GM19468 (cell line): Measurements from ENCODE around the gene SEC23IP.

ENCODE experiments used
- ATAC-seq: cut with Tn5 transposase; IDR thresholded peaks from one replicate; pipeline ENCODE4 v1.9.1; 2021; ENCODE audit warnings: mild to moderate bottlenecking, moderate library complexity, moderate number of reproducible peaks; ENCODE audit not compliant: unreplicated experiment; ENCODE audit errors: extremely low read depth

The SEC23IP gene

GRCh38 chr10:119931871-119932270 is 39.3 kb downstream of the SEC23IP start:
- no peak for ATAC-seq

GRCh38 chr10:119932631-119933030 is 40.1 kb downstream of the SEC23IP start:
- ATAC-seq: no peak

- ATAC-seq: no peak
Measured at GRCh38 chr10:119933179-119933578, 40.6 kb downstream of the SEC23IP start.

DNA sequence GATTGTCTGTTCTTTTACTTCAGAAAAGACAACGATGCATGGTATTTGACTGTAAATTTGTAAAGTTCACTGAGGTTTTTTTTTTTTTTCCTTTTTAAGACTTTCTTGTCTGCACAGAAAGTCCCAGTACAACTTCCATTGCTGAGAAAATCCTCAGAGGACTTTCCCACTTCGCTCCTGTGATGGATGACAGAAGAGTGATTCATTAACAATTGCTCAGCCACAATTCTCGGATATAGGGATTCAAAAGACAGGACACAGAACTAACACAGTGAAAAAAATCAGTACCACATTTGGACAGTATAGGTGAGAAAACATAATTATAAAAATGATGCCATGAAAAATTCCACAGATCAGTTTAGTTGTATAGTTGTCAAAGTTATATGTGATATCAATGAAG is 48.0 kb downstream of the SEC23IP start:
- no peak for ATAC-seq

DNA sequence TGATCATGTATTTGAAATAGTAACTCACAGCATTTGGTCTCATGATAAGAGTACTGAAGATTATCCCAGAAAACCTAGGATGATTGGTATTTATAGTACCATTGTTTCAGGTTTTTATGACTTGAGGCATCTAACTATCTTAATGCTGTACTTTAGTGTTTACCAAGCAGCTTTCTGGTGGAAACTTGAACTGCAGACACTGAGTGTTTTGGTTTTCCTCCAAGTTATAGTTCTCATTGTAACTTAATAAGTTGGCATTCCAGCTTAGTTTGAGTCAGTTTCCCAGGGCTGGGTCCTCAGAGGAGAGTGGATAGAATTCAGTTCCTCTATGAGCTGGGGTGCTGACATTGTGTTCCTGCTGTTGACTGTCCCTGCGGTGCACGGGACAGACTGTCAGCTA is 50.4 kb downstream of the SEC23IP start:
- no peak for ATAC-seq

GRCh38 chr10:119945805-119946204 is 53.3 kb downstream of the SEC23IP start:
- ATAC-seq: no peak

- no peak for ATAC-seq
Measured at GRCh38 chr10:119947300-119947699, 54.8 kb downstream of the SEC23IP start.

DNA sequence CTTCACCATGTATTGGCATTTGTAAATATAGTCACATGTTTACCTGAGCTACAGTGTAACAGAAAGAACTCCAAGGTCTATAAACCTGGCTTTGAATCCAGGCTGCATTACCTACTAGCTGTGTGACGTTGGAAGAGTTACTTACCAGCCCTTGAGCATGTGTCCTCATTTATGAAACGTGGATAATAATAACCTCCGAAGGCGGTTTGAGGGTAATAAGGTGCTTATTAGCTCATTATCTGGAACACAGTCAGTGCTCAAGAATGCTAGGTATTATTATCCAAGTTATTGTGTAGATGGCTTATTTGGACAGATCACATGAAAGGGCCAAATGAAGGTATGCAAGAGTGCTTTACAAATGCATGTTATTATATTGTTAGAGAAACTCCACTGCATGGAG is 64.9 kb downstream of the SEC23IP start:
- no peak for ATAC-seq

GRCh38 chr10:119962837-119963236 is 70.3 kb downstream of the SEC23IP start:
- ATAC-seq: no peak

- ATAC-seq: no peak
Measured at GRCh38 chr10:119967066-119967465, 74.5 kb downstream of the SEC23IP start.

- ATAC-seq: no peak
Measured at GRCh38 chr10:119969609-119970008, 77.1 kb downstream of the SEC23IP start.

GRCh38 chr10:119970107-119970506 is 77.6 kb downstream of the SEC23IP start:
- no peak for ATAC-seq

DNA sequence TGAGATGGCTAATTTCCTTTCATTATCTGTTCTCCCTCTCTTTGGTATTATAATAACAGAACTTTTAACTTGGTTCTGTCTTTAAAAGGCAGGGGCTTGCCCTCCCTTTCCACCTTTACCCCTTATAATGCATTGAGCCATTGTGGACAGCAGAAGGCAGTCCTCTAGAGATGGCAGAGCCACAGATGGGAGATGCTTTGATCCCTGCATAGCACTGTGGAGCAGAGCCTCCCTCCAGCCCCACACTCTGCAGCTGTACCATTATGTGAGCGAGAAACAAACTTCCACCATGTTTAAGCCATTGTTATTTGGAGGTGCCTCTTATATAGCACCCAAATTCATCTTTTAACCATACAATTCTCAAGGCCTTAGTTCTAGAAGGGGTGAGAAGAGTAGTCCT is 78.4 kb downstream of the SEC23IP start:
- ATAC-seq: no peak

DNA sequence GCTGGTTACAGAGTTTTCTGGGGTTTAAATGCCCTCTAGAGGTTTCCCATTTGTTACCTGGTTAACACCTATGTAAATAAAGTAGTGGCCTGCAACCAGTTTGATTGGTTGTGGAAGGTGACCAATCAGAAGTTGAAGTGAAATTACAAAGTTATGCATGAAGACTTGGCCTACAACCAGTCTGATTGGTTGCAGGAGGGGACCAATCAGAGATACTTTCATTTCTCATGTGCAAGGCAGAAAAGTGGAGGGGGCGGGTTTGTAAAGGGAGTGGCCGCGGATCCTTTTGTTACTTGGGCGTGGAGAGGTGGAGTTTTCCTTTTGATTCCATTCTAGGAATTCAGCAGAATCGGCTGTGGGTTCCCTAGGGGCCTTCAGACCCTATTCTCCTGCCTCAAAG is 80.8 kb downstream of the SEC23IP start:
- no peak for ATAC-seq

DNA sequence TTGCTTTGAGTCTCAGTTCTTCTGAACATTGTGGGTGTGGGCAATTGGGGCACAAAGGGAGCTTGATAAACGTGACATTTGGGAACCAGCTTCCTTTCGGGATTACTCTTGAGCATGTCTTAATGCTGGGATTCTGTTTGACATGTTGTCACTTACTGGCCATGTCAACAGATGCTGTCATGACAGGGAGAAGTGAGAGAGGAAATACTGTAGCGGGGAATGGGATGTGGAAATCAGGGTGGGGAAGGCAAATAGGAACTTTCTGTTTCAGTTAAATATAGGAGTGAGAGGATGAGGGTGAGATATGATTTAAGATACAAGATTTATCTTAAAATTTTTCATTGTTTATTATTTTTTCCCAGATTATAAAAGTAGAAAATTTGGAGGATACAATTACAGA is 83.9 kb downstream of the SEC23IP start:
- no peak for ATAC-seq

- no peak for ATAC-seq
Measured at GRCh38 chr10:119980956-119981750, 88.6 kb downstream of the SEC23IP start.

DNA sequence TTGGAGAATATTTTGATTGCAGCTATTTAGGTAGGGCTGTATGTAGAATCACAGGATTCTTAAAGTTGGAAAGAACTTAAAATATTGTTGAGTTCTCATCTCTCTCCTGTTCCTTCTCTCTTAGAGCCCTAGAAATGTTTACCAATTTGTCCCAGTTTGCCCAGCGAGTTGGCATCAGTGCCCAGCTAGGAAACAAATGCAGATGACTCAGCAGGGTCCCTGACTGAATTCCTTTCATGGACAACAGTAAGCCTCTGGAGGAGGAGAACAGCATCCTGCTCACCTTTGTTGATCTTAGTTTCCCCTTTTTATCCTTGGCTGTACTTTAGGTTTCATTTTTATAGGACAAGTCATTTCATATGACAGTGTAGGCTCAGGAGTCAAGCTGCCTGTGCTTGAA is 89.3 kb downstream of the SEC23IP start:
- ATAC-seq: no peak

DNA sequence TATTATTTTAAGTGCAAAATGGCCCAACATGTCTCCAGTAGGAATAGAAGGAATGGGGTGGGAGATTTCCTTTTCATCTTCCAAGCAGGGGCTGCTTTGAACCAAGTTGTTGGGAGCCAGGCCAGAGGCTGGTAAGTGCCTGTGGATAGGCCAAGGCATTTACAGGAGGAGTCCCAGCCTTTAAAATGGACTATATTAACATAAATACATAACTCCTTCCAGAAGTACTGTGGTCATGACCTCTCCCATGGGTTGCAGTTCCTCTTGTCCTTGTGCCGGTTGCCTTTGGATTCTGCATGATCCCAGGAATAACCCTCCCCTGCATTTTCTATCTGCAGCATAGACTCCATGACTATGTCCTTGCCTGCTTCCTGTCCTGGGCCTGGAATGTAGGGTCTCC is 95.8 kb downstream of the SEC23IP start:
- ATAC-seq: no peak

DNA sequence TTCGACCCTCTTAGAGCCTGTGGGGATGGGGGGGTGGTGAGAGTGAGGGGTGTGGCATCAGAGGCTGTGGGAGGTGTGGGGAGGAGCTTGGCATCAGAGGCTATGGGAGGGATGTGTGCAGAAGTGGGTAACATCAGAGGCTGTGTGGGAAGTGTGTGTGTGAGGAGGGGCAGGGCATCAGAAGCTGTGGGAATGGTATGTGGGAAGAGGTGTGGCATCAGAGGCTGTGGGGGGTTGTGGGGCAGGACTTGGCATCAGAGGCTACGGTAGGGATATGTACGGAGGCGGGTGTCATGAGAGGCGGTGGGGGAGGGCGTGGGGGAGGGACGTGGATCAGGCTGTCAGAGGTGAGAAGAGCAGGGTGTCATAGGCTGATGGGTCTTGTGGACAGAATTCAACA is 97.4 kb downstream of the SEC23IP start:
- no peak for ATAC-seq

DNA sequence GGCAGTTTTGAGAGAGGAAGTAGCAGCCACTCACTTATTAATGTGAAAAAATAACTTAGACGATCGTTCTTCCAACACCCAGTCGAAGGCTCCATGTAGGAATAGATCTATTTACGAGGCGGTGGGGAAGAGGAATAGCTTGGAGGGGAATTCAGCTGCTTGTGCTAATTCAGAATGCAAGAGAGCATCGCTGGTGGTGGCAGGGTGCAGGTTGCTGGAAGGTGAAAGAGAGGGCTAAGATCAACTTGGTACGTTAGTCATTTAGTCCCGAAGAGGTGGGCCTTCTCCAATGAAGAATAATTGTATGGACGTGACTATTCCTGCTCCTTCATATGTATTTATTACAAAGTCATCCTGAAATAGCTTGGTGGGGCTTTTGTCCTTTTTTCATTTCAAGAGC is 98.5 kb downstream of the SEC23IP start:
- ATAC-seq: no peak

DNA sequence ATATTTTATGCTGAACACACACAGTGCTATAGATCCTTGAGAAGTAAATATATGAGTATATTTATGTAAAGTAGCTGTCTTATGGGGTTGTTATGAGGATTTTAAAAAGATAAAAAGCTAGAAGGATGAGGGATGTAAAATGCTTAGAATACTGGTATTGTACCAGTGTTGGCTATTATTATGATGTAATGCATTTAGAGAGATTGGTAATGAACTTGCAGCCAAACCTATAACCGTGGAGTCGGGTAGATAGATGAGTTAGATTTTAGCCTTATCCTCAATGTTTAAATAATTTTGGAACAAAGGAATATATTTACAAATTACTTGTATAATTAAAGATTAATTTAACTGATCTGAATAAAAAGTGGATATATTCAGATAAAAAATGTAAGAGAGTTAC is 99.3 kb downstream of the SEC23IP start:
- no peak for ATAC-seq
